Measurements from ENCODE around the gene ATP11A. TPM values are rescaled to one million over a fixed set of nuclear protein-coding genes. Genes with fewer than 3 reads are reported as not detected.

The ATP11A gene
- total RNA-seq, 1 experiment from 2014 or later, result 232 TPM

- peaks cover 4% of the 10 kb centered on the region for H3K36me3 Mint-ChIP-seq (ENCODE audit: insufficient read depth, unreplicated experiment)
- Histone ChIP-seq H3K9me3 (no peaks in the 10 kb centered on the region), H3K27me3 (replicated peaks; ENCODE audit: control insufficient read depth, insufficient read depth, low read length) (no peaks in the 10 kb centered on the region), H3K36me3 (ENCODE audit: control insufficient read depth, insufficient read depth, low read length) (peaks cover 2% of the 10 kb centered on the region), H3K4me3 (ENCODE audit: low read depth, low read length) (no peak overlapping the region), H3K4me1 (peaks cover 11% of the 10 kb centered on the region)
- H3K4me1 Mint-ChIP-seq (ENCODE audit: low read depth, unreplicated experiment), result peaks cover 19% of the 10 kb centered on the region
- CTCF ChIA-PET, result interaction anchor here (0.6 kb wide), 1 partner anchor 42 kb away, joined by 3 read pairs; no protein-coding TSS in a partner anchor
- no peak for TF ChIP-seq CTCF (IDR thresholded peaks at IDR 0.05; ENCODE audit: insufficient read depth in 1 of 2, low read depth in 1 of 2, low read length in 1 of 2, severe bottlenecking in 1 of 2, unreplicated experiment in 1 of 2)
- intact Hi-C loops (cut with micrococcal nuclease; ENCODE audit: unreplicated experiment), result no loop called here
- POLR2A ChIA-PET, result no interaction called here
- DNase-seq, result no peak
- H3K9me3 Mint-ChIP-seq (ENCODE audit: unreplicated experiment), result no peaks in the 10 kb centered on the region
- peak overlapping the region; percentile 13 for H3K27ac Mint-ChIP-seq (ENCODE audit: unreplicated experiment)
- no peaks in the 10 kb centered on the region for H3K27me3 Mint-ChIP-seq (ENCODE audit: insufficient read depth, unreplicated experiment)
- BruUV-seq (replicated peaks), result no TSS peak
- H3K4me3 Mint-ChIP-seq (ENCODE audit: unreplicated experiment), result no peak overlapping the region
Measured at GRCh38 chr13:112917056-112917664, 227.3 kb downstream of the ATP11A start.

- no peak overlapping the region for H3K4me3 Mint-ChIP-seq (ENCODE audit: unreplicated experiment)
Measured at GRCh38 chr13:112917737-112918136, 227.9 kb downstream of the ATP11A start.

GRCh38 chr13:112918266-112918665 lies 228.4 kb downstream of the ATP11A start:
- Mint-ChIP-seq H3K4me3 (ENCODE audit: unreplicated experiment) (no peak overlapping the region), H3K4me1 (ENCODE audit: low read depth, unreplicated experiment) (peaks cover 19% of the 10 kb centered on the region), H3K9me3 (ENCODE audit: unreplicated experiment) (no peaks in the 10 kb centered on the region), H3K27ac (ENCODE audit: unreplicated experiment) (peak overlapping the region; percentile 13), H3K36me3 (ENCODE audit: insufficient read depth, unreplicated experiment) (peaks cover 4% of the 10 kb centered on the region), H3K27me3 (ENCODE audit: insufficient read depth, unreplicated experiment) (no peaks in the 10 kb centered on the region)
- peaks cover 11% of the 10 kb centered on the region for H3K4me1 ChIP-seq
- intact Hi-C loops (cut with micrococcal nuclease; ENCODE audit: unreplicated experiment), result no loop called here
- no peak for TF ChIP-seq CTCF (IDR thresholded peaks at IDR 0.05; ENCODE audit: insufficient read depth in 1 of 2, low read depth in 1 of 2, low read length in 1 of 2, severe bottlenecking in 1 of 2, unreplicated experiment in 1 of 2)
- H3K9me3 ChIP-seq, result no peaks in the 10 kb centered on the region
- BruUV-seq (replicated peaks), result no TSS peak
- H3K27me3 ChIP-seq (replicated peaks; ENCODE audit: control insufficient read depth, insufficient read depth, low read length), result no peaks in the 10 kb centered on the region
- POLR2A ChIA-PET, result no interaction called here
- CTCF ChIA-PET, result no interaction called here
- no peak for DNase-seq
- peaks cover 2% of the 10 kb centered on the region for H3K36me3 ChIP-seq (ENCODE audit: control insufficient read depth, insufficient read depth, low read length)
- no peak overlapping the region for H3K4me3 ChIP-seq (ENCODE audit: low read depth, low read length)

More at GRCh38 chr13:112917737-112918136, 227.9 kb downstream of the ATP11A start:
- no TSS peak for BruUV-seq (replicated peaks)
- peak overlapping the region; percentile 13 for H3K27ac Mint-ChIP-seq (ENCODE audit: unreplicated experiment)
- intact Hi-C loops (cut with micrococcal nuclease; ENCODE audit: unreplicated experiment), result no loop called here
- no peak for DNase-seq
- TF ChIP-seq CTCF (IDR thresholded peaks at IDR 0.05; ENCODE audit: insufficient read depth in 1 of 2, low read depth in 1 of 2, low read length in 1 of 2, severe bottlenecking in 1 of 2, unreplicated experiment in 1 of 2), result no peak
- H3K36me3 Mint-ChIP-seq (ENCODE audit: insufficient read depth, unreplicated experiment), result peaks cover 4% of the 10 kb centered on the region
- no peak overlapping the region for H3K4me3 ChIP-seq (ENCODE audit: low read depth, low read length)
- no peaks in the 10 kb centered on the region for H3K9me3 Mint-ChIP-seq (ENCODE audit: unreplicated experiment)
- CTCF ChIA-PET, result no interaction called here
- peaks cover 11% of the 10 kb centered on the region for H3K4me1 ChIP-seq
- H3K4me1 Mint-ChIP-seq (ENCODE audit: low read depth, unreplicated experiment), result peaks cover 19% of the 10 kb centered on the region
- POLR2A ChIA-PET, result no interaction called here
- H3K27me3 Mint-ChIP-seq (ENCODE audit: insufficient read depth, unreplicated experiment), result no peaks in the 10 kb centered on the region
- H3K27me3 ChIP-seq (replicated peaks; ENCODE audit: control insufficient read depth, insufficient read depth, low read length), result no peaks in the 10 kb centered on the region
- H3K36me3 ChIP-seq (ENCODE audit: control insufficient read depth, insufficient read depth, low read length), result peaks cover 2% of the 10 kb centered on the region
- H3K9me3 ChIP-seq, result no peaks in the 10 kb centered on the region

Data from Caco-2 (cell line).